ENCODE measurements around the gene PARVG. TPM values are rescaled to one million over a fixed set of nuclear protein-coding genes. Genes with fewer than 3 reads are reported as not detected.

Gene PARVG
- total RNA-seq (2013; cell fraction: nucleolus; rRNA removed), result 203 and 223 TPM in 2 replicates
- total RNA-seq (2014; rRNA removed) (71.9 and 78.3 TPM in 2 replicates), total RNA-seq (2014; rRNA removed; fragmentation: Illumina TruSeq; extraction: Trizol) (42.7 and 43.6 TPM in 2 replicates), total RNA-seq (2021) (91.3 and 95.7 TPM in 2 replicates), polyA plus RNA-seq (2011; rRNA removed) (19.4 and 30.9 TPM in 2 replicates), polyA plus RNA-seq (2014; fragmentation: Illumina TruSeq; extraction: Trizol) (28.1 and 72.5 TPM in 2 replicates), polyA plus RNA-seq (2014; fragmentation: Nextera tagmentation; extraction: Ambion mirVana) (10 to 100 TPM in 1 of 2 experiments, 1 to 10 TPM in 1; 6.3 to 11.7 TPM), polyA plus RNA-seq (2014; rRNA removed) (123 and 135 TPM in 2 replicates), polyA plus RNA-seq (2016; fragmentation: Nextera tagmentation; extraction: Ambion mirVana) (10 to 100 TPM; 72.0 to 81.2 TPM), polyA minus RNA-seq (2011; rRNA and poly(A)+ RNA removed) (31.7 and 36.9 TPM in 2 replicates), Bru-seq, nascent RNA (percentile 72 among the genes with signal in this experiment), BruChase-seq, experiment 1, labeled RNA remaining after a 6-hour chase (percentile 70 among the genes with signal in this experiment), BruChase-seq, experiment 2, labeled RNA remaining after a 2-hour chase (percentile 69 among the genes with signal in this experiment)
- polyA plus RNA-seq (2011; ENCODE audit: low read depth), result 40.8 TPM
- 31.6 and 40.7 TPM in 2 replicates for polyA plus RNA-seq (2011; cell fraction: cytosol; rRNA removed)
- 149 and 198 TPM in 2 replicates for polyA plus RNA-seq (2011; cell fraction: nucleus; rRNA removed)
- 62.9 and 70.4 TPM in 2 replicates for polyA plus RNA-seq (2012)
- polyA minus RNA-seq (2011; cell fraction: cytosol; rRNA and poly(A)+ RNA removed), result 3.2 and 4.6 TPM in 2 replicates
- polyA minus RNA-seq (2011; cell fraction: nucleus; rRNA and poly(A)+ RNA removed), result 38.0 and 51.1 TPM in 2 replicates
- long read RNA-seq, experiment 1, partial matches to known transcripts, result 2 of 15 reads
- long read RNA-seq, experiment 1, other reads (novel, unspliced or antisense), result 12 of 15 reads
- long read RNA-seq, experiment 2, partial matches to known transcripts, result 4 of 21 reads
- long read RNA-seq, experiment 2, other reads (novel, unspliced or antisense), result 15 of 21 reads

GRCh38 chr22:44180706-44181032 is at the start of gene PARVG:
TSS of gene PARVG (plus strand) at chr22:44180925. CDS start at chr22:44183330, 2,405 bp downstream.
- Histone ChIP-seq H3K9me3 (replicated peaks; ENCODE audit: control insufficient read depth, insufficient read depth, low read length) (no peaks in the 10 kb centered on the region), H3K36me3 (ENCODE audit: control insufficient read depth in 2 of 2, insufficient read depth in 2 of 2, low read length in 1 of 2) (0 out of 4 replicates have a peak, but pooled peaks cover 0 to 2% of the 10 kb centered on the region in 2 experiments), H2AFZ (ENCODE audit: control insufficient read depth, low read depth, low read length) (peak within 1 kb of the TSS; percentile 71), H3K4me1 (ENCODE audit: control insufficient read depth, insufficient read depth, low read length) (peaks cover 13% of the 10 kb centered on the region), H3K4me3 (peak within 1 kb of the TSS; percentile 79), H3K27ac (ENCODE audit: control insufficient read depth, insufficient read depth) (peak within 1 kb of the TSS; percentile 91), H3K9ac (ENCODE audit: control insufficient read depth, insufficient read depth, low read length) (peak within 1 kb of the TSS; percentile 93), H3K4me2 (ENCODE audit: control insufficient read depth, insufficient read depth) (peak within 1 kb of the TSS; percentile 79), H3K27me3 (replicated peaks in 1 of 2; ENCODE audit: control insufficient read depth in 2 of 2, insufficient read depth in 2 of 2, low read length in 1 of 2) (no peaks in the 10 kb centered on the region), H4K20me1 (ENCODE audit: control insufficient read depth, insufficient read depth) (no peaks in the 10 kb centered on the region), H3K79me2 (ENCODE audit: control insufficient read depth, insufficient read depth, low read length) (peaks cover 11% of the 10 kb centered on the region)
- DNase-seq (ENCODE audit: low read depth, low spot score) (peak; percentile 57), FAIRE-seq (peak; percentile 85), ATAC-seq (peak; percentile 76)
- intact Hi-C loops (cut with micrococcal nuclease; ENCODE audit: unreplicated experiment) (no loop called here), in situ Hi-C loops (cut with MboI) (no loop called here)
- WGBS (ENCODE audit: insufficient coverage, insufficient replicate concordance, low lambda C conversion rate, missing lambda C conversion rate), result 5% methylated on average over 5 of the region's 5 CpGs
- RAD21 ChIA-PET (ENCODE audit: unreplicated experiment), result interaction anchor here (0.9 to 3.1 kb wide), 9 partner anchors 8 to 187 kb away, joined by 3 to 14 read pairs (median 8); no protein-coding TSS in a partner anchor
- POLR2A ChIA-PET, result interaction anchor here (0.6 to 2.4 kb wide), 7 partner anchors 9 to 503 kb away, joined by 3 to 17 read pairs (median 4); no protein-coding TSS in a partner anchor
- SMC1A ChIA-PET (ENCODE audit: uncharacterized antibody, unreplicated experiment), result interaction anchor here (1.0 to 3.3 kb wide), 7 partner anchors 8 to 187 kb away, joined by 3 to 20 read pairs (median 5); no protein-coding TSS in a partner anchor
- CTCF ChIA-PET, result interaction anchor here (0.6 to 2.9 kb wide), 7 partner anchors 15 to 298 kb away, joined by 3 to 17 read pairs (median 4); no protein-coding TSS in a partner anchor
- TSS peak; percentile 78 for BruUV-seq (replicated peaks)
- TF ChIP-seq NFYB (IDR thresholded peaks at IDR 0.05; ENCODE audit: insufficient read depth, low read depth, low read length) (peak; percentile 80), RFX5 (IDR thresholded peaks at IDR 0.05; ENCODE audit: low read depth, low read length) (peak; percentile 100), CREB1 (IDR thresholded peaks at IDR 0.05; ENCODE audit: low read depth) (peak; percentile 96), RAD51 (IDR thresholded peaks at IDR 0.05) (0 out of 2 replicates have a peak, but pooled peaks have one; percentile 39), ZBTB4 (CRISPR knock-in tag; IDR thresholded peaks at IDR 0.05) (no peak), NR2C2 (IDR thresholded peaks at IDR 0.05; ENCODE audit: borderline replicate concordance, control insufficient read depth, insufficient read length, low read depth) (no peak), NBN (IDR thresholded peaks at IDR 0.05) (0 out of 2 replicates have a peak, but pooled peaks have one; percentile 19), NFIC (IDR thresholded peaks at IDR 0.05; ENCODE audit: low read depth, low read length) (no peak), BHLHE40 (IDR thresholded peaks at IDR 0.05; ENCODE audit: borderline replicate concordance in 1 of 2, low read depth in 2 of 2, low read length in 1 of 2) (peak; percentile 30 to 45; a peak in 2 of 4 replicates), CEBPB (IDR thresholded peaks at IDR 0.05; ENCODE audit: borderline replicate concordance in 1 of 2, low read depth in 2 of 2, low read length in 2 of 2) (peak in 1 of 2 experiments; percentile 87; a peak in 1 of 4 replicates), MAX (IDR thresholded peaks at IDR 0.05; ENCODE audit: low read depth, low read length) (peak; percentile 19; the same call in 1 of the 2 replicates), SMAD1 (IDR thresholded peaks at IDR 0.05; ENCODE audit: low read depth, partially characterized antibody) (no peak), CREM (IDR thresholded peaks at IDR 0.05; ENCODE audit: low read depth) (peak; percentile 97)

Data from GM12878 (cell line).